IPS-20b (cell line): Measurements from ENCODE around the gene FBXW8.

ENCODE experiments used
- H3K27ac ChIP-seq: one replicate; pipeline ENCODE4 v1.5.1; 2013; ENCODE audit warnings: low read length
- H3K27me3 ChIP-seq: 2 replicates; pipeline ENCODE4 v1.6.1; 2013; ENCODE audit warnings: mild to moderate bottlenecking, low read length, inconsistent platforms; ENCODE audit not compliant: insufficient read depth
- H3K36me3 ChIP-seq: 2 replicates; pipeline ENCODE4 v1.6.1; 2013; ENCODE audit warnings: low read depth, mild to moderate bottlenecking, inconsistent platforms, low read length, moderate library complexity; ENCODE audit not compliant: insufficient read depth
- H3K4me1 ChIP-seq: 2 replicates; pipeline ENCODE4 v1.6.1; 2013; ENCODE audit warnings: mild to moderate bottlenecking, control low read depth, inconsistent platforms, low read length, moderate library complexity; ENCODE audit not compliant: insufficient read depth
- H3K4me3 ChIP-seq: 2 replicates; pipeline ENCODE4 v1.5.1; 2013; ENCODE audit warnings: mild to moderate bottlenecking, low read length, inconsistent platforms
- H3K9ac ChIP-seq: 2 replicates; pipeline ENCODE4 v1.6.1; 2013; ENCODE audit warnings: low read depth, mild to moderate bottlenecking, inconsistent platforms, low read length, moderate library complexity
- H3K9me3 ChIP-seq: 2 replicates; pipeline ENCODE4 v1.6.1; 2013; ENCODE audit warnings: mild to moderate bottlenecking, low read depth, low read length, inconsistent platforms; ENCODE audit not compliant: insufficient read depth

Gene FBXW8

GRCh38 chr12:117009759-117010158 lies 99.0 kb downstream of the FBXW8 start:
- Histone ChIP-seq H3K4me3 (peak overlapping the region; percentile 31; the same call in 1 of the 2 replicates), H3K9me3 (no peaks in the 10 kb centered on the region), H3K27ac (peak overlapping the region; percentile 78), H3K4me1 (peaks cover 42% of the 10 kb centered on the region; the same call in 1 of the 2 replicates), H3K27me3 (no peaks in the 10 kb centered on the region), H3K9ac (peak overlapping the region; percentile 63; the same call in 1 of the 2 replicates), H3K36me3 (peaks cover 11% of the 10 kb centered on the region)

- H3K9ac ChIP-seq, result peak overlapping the region; percentile 63; the same call in 1 of the 2 replicates
- H3K9me3 ChIP-seq, result no peaks in the 10 kb centered on the region
- H3K27ac ChIP-seq, result peak overlapping the region; percentile 78
- no peaks in the 10 kb centered on the region for H3K27me3 ChIP-seq
- peaks cover 42% of the 10 kb centered on the region; the same call in 1 of the 2 replicates for H3K4me1 ChIP-seq
- H3K36me3 ChIP-seq, result peaks cover 5% of the 10 kb centered on the region
- H3K4me3 ChIP-seq, result 0 out of 2 replicates have a peak overlapping the region, but pooled peaks have one; percentile 31
Observed at GRCh38 chr12:117010693-117011451, 100.1 kb downstream of the FBXW8 start.

GRCh38 chr12:117011988-117012805 lies 101.4 kb downstream of the FBXW8 start:
- Histone ChIP-seq H3K4me3 (no peak overlapping the region; the same call in 1 of the 2 replicates), H3K27ac (no peak overlapping the region), H3K9ac (peak overlapping the region; percentile 2), H3K27me3 (no peaks in the 10 kb centered on the region), H3K4me1 (peaks cover 40% of the 10 kb centered on the region; the same call in 1 of the 2 replicates), H3K36me3 (peaks cover 10% of the 10 kb centered on the region), H3K9me3 (no peaks in the 10 kb centered on the region)

- H3K4me1 ChIP-seq, result peaks cover 40% of the 10 kb centered on the region; the same call in 1 of the 2 replicates
- H3K36me3 ChIP-seq, result peaks cover 10% of the 10 kb centered on the region
- H3K27me3 ChIP-seq, result no peaks in the 10 kb centered on the region
- no peak overlapping the region for H3K27ac ChIP-seq
- no peak overlapping the region for H3K9ac ChIP-seq
- no peak overlapping the region for H3K4me3 ChIP-seq
- no peaks in the 10 kb centered on the region for H3K9me3 ChIP-seq
Observed at GRCh38 chr12:117013726-117014125, 103.0 kb downstream of the FBXW8 start.

GRCh38 chr12:117014342-117014887 lies 103.7 kb downstream of the FBXW8 start:
- Histone ChIP-seq H3K36me3 (peaks cover 10% of the 10 kb centered on the region), H3K9me3 (no peaks in the 10 kb centered on the region), H3K9ac (no peak overlapping the region), H3K27ac (no peak overlapping the region), H3K4me1 (peaks cover 36% of the 10 kb centered on the region; the same call in 1 of the 2 replicates), H3K4me3 (no peak overlapping the region), H3K27me3 (no peaks in the 10 kb centered on the region)

- H3K27ac ChIP-seq, result no peak overlapping the region
- no peaks in the 10 kb centered on the region for H3K27me3 ChIP-seq
- H3K4me3 ChIP-seq, result no peak overlapping the region
- no peak overlapping the region for H3K9ac ChIP-seq
- H3K9me3 ChIP-seq, result no peaks in the 10 kb centered on the region
- H3K4me1 ChIP-seq, result peaks cover 22% of the 10 kb centered on the region; the same call in 1 of the 2 replicates
- H3K36me3 ChIP-seq, result peaks cover 10% of the 10 kb centered on the region
Observed at GRCh38 chr12:117015811-117016210, 105.1 kb downstream of the FBXW8 start.

- Histone ChIP-seq H3K27me3 (no peaks in the 10 kb centered on the region), H3K27ac (no peak overlapping the region), H3K4me3 (no peak overlapping the region), H3K9ac (no peak overlapping the region), H3K4me1 (peaks cover 4% of the 10 kb centered on the region; the same call in 1 of the 2 replicates), H3K36me3 (peaks cover 10% of the 10 kb centered on the region), H3K9me3 (no peaks in the 10 kb centered on the region)
Observed at GRCh38 chr12:117017807-117018206, 107.1 kb downstream of the FBXW8 start.

- Histone ChIP-seq H3K9ac (no peak overlapping the region), H3K36me3 (peaks cover 10% of the 10 kb centered on the region), H3K4me1 (peaks cover 4% of the 10 kb centered on the region; the same call in 1 of the 2 replicates), H3K27me3 (no peaks in the 10 kb centered on the region), H3K9me3 (no peaks in the 10 kb centered on the region), H3K4me3 (no peak overlapping the region), H3K27ac (no peak overlapping the region)
Observed at GRCh38 chr12:117018276-117018675, 107.5 kb downstream of the FBXW8 start.

DNA sequence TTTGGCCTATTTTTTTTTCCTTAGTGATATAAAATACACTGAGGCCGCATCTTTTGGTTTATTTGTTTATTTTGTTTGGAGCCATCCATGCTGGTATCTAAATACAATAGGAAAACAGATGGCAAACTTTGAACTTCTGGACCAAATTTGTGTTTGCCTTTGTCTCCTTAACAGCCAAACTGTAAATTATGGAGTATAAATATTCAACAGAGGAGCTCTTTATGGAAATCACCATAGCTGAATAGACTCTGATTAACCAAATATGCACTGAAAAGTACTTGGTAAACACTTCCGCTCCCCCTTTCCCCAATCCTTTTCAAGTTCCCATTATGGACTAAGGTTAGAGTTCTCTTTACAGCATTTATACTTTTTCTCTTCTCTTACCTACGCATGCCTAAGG lies 107.9 kb downstream of the FBXW8 start:
- no peak overlapping the region for H3K27ac ChIP-seq
- no peaks in the 10 kb centered on the region for H3K27me3 ChIP-seq
- H3K36me3 ChIP-seq, result peaks cover 13% of the 10 kb centered on the region
- H3K9me3 ChIP-seq, result no peaks in the 10 kb centered on the region
- peaks cover 4% of the 10 kb centered on the region; the same call in 1 of the 2 replicates for H3K4me1 ChIP-seq
- H3K4me3 ChIP-seq, result no peak overlapping the region
- no peak overlapping the region for H3K9ac ChIP-seq

- Histone ChIP-seq H3K4me3 (no peak overlapping the region), H3K36me3 (peaks cover 20% of the 10 kb centered on the region), H3K9ac (no peak overlapping the region), H3K4me1 (peaks cover 4% of the 10 kb centered on the region; the same call in 1 of the 2 replicates), H3K27ac (no peak overlapping the region), H3K27me3 (no peaks in the 10 kb centered on the region), H3K9me3 (no peaks in the 10 kb centered on the region)
Observed at GRCh38 chr12:117019866-117020265, 109.1 kb downstream of the FBXW8 start.

DNA sequence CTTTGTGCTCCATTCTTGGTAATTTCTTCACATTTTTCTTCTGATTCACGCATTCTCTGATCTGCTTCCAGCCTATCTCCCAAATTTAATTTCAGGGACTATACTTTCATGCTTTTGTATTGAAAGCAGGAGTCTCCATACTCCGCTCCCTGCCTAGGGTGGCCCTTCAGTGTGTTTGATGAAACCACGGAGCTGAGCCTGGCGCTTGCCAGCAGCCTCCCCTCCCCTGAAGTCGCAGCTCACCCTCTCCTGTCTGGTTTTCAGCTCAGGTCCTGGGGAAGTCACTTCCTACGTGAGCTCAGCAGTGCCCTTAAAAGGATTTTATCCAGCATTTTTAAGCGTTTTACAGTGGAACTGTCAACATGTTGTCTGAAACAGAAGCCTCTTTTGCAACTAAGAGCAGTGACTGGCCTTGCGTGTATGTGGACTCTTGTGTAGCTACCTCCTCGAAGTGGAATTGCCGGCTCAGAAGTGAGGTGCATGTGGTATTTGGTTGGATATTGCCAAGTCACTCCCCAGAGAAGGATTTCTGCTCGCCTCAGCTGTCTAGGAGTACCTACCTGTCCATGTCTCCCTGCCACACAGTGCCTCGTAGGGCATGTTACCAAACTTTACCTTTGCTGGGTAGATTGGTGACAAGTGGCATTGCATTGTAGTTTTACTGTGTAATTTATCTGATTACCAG lies 109.9 kb downstream of the FBXW8 start:
- Histone ChIP-seq H3K27ac (no peak overlapping the region), H3K9ac (no peak overlapping the region), H3K9me3 (no peaks in the 10 kb centered on the region), H3K4me1 (peaks cover 4% of the 10 kb centered on the region; the same call in 1 of the 2 replicates), H3K27me3 (no peaks in the 10 kb centered on the region), H3K36me3 (peaks cover 25% of the 10 kb centered on the region), H3K4me3 (no peak overlapping the region)
